Hypothalamus (tissue), 51 donors: ENCODE results near the gene MZT2A.
A peak's percentile ranks its signal among the peaks of the same experiment; 100 is the strongest.
"Not testable (repeated sequence)": the region's sequence is repeated elsewhere in the genome, so short reads cannot be mapped to it uniquely, and the experiment has no call there.

Experiments used
- DNase-seq, 51 donors: peaks; one replicate each; lab custom pipeline; 2025; lab: John Stamatoyannopoulos, UW

The MZT2A gene, protein sequence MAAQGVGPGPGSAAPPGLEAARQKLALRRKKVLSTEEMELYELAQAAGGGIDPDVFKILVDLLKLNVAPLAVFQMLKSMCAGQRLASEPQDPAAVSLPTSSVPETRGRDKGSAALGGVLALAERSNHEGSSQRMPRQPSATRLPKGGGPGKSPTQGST

DNA sequence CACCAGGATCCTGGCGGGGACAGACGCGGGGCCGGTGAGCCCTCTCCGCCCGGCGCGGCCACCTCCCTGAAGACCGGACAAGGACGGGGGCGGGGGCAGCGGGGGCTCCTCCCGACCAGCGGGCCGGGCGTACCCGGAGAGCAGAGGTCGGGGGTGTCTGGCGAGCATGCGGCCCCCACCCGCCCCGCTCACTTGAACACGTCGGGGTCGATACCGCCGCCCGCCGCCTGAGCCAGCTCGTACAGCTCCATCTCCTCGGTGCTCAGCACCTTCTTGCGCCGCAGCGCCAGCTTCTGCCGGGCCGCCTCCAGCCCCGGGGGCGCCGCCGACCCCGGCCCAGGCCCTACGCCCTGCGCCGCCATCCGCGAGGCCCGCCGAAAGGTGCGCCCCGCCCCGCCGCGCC lies at the start of gene MZT2A:
TSS of gene MZT2A (minus strand) at position 383 of the 403 bp plus-strand sequence. CDS start at position 362, 21 bp downstream.
- peak in 3 of 51 donors; percentile 42 to 46 (median 46) for DNase-seq

DNA sequence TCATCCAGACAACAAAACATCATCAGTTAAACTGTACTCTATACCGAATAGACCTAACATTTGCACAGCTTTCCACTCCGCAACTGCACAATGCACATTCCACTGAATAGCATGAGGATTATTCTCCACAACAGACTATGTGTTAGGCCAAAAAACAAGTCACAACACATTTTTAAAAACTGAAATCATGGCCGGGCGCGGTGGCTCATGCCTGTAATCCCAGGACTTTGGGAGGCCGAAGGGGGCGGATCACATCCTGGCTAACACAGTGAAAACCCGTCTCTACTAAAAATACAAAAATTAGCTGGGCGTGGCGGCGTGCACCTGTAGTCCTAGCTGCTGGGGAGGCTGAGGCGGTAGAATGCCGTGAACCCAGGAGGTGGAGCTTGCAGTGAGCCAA lies 46.7 kb upstream of the MZT2A start:
- not testable (repeated sequence) for DNase-seq

DNA sequence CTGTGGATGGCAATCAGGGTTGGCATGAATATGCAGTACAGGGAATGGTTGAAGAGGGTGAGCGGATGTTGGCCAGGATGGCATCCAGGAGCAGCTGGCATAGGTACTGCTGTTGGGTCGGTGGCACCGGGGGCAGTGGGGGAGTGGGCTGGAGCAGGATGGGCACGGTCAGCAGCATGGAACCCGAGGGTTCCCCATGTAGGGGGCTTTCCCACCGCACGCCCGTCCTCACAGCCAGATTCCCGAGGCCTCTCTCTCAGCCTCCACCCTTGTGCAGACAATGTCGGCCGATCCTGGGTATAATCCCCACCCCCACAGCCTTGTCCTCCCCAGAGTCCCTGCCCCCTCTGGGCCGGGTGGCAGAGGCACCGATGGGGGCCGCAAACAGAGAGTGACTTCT lies 44.6 kb upstream of the MZT2A start:
- not testable (repeated sequence) for DNase-seq

DNA sequence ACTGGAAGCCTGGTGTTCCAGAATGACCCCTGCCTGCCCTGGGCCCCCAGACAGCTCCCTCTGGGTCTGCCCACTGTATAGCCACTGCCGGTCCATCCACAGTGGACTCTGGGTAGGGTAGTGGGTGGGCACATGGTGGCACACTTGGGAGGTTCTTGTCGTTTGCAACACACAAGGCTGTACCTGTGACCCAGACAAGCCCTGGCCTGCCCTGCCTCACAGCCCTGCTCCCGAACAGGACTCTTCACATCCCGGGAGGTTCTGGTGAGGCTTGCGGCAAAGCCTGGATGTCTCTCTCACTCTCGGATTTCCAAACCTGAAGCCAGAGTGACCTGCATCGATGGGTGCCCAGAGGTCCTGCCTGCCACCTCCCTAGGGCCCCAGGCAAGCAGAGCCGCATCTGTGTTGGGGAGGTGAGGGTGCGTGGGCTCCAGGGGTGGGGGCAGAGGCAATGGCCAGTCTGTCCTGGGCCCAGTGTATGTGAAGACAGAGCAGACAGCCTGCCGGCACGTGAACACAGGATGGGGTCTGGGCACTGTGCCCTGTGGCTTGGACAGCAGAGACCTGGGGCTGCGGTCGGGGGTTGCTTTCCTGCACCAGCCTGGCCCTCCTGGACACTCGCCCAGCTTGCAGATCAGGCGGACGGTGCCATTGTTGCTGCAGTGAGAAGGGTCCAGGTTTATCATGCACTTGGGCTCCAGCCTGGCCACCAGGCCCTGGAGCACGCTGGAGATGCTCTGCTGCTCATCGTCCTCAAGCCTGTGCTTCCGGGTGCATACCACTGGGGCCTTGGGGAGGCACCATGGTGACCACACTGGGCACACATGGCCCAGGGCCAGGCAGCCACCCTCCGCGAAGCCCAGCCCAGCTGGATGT lies 44.0 kb upstream of the MZT2A start:
- not testable (repeated sequence) for DNase-seq

DNA sequence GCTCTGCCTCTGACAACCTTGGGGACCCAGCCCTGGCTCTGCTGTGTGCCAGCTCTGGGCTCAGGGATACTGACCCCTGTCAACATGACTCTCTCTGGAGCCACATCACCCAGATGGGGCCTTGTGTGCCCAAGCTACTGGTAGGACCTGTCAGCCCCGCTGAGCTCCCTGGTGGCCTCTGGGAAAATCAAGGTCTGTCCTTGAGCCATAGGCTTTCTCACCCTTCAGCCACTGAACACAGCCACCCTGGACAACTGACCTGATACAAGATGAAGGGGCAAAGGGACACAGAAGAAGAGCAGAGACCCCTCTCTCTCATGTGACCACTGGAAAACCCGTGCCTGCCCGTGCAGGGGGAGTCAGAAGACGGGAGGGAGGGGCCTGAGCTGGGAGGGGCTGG lies 43.3 kb upstream of the MZT2A start:
- no peak for DNase-seq

DNA sequence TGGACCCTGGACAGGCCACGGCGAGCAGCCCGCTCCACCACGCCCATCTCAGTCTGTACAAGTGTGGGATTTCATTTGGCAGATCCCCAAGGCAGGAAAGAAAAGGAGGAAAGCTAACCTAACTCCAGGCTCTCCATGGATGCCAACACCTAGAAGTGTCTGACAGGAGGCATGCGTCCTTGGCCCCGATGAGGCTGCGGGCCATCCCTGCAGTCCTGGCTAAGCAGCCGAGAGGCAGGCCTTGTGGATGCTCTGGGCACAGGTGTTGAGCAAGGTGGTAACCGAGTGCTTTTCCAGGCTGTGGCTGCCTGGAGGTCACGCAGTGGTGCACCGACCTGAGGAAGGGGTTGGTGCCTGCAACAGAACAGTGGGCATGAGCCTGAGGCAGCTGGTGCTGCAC lies 42.8 kb upstream of the MZT2A start:
- not testable (repeated sequence) for DNase-seq

DNA sequence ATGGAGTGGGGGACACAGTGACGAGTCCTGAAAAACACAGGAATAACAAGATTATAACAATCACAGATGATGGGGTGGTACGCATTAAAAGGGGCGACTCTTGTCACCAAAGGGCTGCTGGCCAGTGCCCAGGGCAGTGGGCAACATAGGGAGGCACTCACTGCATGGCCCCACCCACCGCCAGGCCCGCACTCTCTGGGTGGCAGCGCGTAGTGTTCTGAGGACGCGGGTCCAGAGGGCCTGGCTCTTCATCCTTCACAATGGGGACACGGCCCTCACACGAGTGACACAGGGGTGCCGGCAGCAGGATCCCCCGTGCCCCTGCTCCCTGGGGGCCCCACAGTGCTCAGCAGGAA lies 42.1 kb upstream of the MZT2A start:
- not testable (repeated sequence) for DNase-seq

DNA sequence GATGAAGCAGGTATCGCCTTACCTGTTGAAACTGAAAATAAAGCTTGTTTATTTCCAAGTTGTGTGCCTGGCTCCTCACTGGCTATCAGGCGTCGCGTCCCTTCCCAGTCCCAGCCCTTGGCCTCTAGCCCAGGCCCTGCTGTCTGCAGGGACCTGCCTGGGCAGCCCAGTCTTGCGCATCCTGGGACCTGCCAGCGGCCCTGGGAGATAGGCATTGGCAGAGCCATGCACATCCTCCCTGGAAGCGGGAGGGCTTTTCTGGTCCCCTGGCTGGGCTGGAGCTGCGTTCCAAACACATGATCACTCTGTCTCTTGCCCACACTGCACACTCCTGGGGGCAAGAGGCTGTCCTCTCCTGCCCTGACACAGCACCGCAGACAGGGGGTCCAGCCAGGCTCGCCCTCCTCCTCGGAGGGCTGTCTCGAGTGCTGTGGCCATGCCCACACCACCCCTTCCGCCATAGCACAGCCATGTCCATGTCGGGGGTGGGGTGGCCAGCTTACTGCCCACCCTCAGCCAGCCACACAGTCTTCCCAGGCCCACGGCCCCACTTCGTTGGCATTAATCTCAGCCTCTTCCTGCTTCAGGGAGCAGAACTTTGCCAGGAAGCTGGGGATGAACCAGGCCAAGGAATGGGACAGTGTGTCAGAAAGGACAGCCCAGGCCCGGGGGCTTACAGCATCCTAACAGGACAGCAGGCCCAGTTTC lies 41.6 kb upstream of the MZT2A start:
- not testable (repeated sequence) for DNase-seq

DNA sequence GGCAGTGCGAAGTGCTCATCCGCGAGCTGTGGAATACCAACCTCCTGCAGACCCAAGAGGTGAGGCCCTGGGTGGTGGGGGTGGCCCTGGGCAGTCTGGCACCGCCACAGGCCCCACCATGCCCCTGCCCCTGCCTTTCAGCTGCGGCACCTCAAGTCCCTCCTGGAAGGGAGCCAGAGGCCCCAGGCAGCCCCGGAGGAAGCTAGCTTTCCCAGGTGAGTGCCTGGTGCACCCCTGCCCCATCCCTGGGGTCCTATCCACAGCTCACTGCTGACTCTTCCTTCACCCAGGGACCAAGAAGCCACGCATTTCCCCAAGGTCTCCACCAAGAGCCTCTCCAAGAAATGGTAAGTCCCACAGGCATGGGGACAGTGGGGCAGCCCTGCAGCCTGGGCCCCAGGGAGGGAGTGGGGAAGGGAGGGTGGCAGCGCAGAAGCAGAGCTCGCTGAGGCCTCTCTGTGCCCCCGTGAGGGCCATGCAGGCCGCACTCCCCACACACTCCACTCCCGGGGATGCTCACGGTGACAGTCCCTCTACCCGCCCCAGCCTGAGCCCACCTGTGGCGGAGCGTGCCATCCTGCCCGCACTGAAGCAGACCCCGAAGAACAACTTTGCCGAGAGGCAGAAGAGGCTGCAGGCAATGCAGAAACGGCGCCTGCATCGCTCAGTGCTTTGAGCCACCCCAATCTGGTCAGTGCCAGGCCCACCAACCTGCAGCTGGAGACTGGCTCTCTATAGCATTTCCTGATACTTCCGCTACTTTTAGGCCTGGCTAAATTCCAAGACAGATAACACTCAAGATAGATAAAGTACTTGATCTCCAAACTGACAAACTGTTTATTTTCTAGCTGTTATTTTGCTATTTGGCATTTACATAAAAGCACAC lies 40.8 kb upstream of the MZT2A start:
- DNase-seq = not testable (repeated sequence)

DNA sequence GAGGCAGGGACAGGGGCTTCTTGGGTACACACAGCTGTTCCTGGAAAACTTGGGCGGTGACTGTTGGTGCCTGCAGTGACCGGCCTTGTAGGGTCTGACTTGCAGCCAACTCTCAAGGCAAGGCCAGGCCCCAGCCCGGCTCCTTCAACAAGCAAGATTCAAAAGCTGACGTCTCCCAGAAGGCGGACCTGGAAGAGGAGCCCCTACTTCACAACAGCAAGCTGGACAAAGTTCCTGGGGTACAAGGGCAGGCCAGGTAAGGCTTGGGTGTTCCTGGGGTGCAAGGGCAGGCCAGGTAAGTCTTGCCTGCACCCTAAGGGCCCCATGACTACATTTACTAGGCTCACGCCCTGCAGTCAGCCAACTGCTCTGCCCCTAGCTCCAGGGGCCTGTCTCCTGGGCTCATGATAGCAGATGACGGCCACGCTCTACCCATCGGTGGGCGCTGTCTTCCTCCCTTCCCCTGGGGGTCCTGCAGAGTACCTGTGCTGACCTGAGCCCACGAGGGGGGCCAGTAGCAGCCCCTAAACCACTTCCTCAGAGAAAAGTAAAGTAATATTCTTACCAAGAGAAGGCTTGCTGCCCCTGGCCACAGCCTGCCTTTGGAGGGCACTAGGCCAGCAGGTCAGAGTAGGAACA lies 39.5 kb upstream of the MZT2A start:
- DNase-seq = not testable (repeated sequence)

DNA sequence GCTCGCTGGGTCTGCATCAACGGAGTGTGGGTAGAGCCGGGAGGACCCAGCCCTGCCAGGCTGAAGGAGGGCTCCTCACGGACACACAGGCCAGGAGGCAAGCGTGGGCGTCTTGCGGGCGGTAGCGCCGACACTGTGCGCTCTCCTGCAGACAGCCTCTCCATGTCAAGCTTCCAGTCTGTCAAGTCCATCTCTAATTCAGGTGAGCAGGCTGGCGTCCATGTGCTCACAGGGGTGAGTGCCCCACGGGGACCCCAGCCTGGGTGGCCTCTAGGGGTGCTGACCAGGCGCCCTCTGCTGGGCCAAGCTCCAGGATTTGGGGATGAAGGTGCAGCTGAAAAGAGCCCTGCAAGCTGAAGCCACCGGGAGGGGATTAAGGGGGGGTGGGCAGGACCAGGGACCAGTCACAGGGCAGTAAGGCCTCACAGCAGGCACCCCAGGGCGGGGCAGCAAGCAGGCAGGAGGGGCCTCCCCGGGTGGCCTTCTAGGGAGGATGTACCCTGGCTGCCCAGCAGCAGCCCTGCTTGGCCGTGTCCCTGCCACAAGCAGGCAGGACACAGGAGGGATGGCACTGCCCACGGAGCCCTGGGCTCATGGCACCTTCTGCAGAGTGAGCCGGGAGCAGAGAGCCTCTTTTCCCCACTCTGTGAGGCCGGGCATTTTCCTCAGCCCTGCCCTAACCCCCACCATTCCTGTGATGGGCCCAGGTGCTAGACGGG lies 38.6 kb upstream of the MZT2A start:
- DNase-seq = not testable (repeated sequence)

DNA sequence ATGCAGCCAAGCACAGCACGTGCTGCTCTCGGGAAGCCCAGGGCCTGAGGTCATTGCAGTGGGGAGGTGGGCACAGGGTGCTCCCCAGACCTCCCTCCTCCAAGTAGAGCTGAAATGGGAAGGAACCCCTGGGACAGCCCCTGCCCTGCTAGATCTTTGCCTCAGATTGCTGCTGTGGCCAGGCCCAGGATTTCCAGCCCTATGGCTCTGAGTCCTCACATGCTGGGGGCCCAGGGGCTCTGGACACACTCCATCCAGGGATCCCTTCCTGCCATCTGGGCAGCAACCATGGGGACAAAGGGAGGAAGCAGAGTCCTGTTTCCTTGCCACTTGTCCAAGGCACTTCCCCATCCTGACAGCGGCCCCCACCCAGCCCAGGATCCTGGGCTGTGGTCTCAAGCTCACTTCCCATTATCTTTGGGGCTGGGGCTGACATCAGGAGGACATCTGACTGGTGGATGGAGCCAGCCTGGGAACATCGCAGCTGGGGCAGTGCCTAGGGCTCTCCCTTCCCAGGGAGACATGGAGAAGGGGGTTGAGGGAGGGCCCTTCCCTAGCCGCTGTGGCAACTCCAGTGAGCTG lies 37.8 kb upstream of the MZT2A start:
- not testable (repeated sequence) for DNase-seq

DNA sequence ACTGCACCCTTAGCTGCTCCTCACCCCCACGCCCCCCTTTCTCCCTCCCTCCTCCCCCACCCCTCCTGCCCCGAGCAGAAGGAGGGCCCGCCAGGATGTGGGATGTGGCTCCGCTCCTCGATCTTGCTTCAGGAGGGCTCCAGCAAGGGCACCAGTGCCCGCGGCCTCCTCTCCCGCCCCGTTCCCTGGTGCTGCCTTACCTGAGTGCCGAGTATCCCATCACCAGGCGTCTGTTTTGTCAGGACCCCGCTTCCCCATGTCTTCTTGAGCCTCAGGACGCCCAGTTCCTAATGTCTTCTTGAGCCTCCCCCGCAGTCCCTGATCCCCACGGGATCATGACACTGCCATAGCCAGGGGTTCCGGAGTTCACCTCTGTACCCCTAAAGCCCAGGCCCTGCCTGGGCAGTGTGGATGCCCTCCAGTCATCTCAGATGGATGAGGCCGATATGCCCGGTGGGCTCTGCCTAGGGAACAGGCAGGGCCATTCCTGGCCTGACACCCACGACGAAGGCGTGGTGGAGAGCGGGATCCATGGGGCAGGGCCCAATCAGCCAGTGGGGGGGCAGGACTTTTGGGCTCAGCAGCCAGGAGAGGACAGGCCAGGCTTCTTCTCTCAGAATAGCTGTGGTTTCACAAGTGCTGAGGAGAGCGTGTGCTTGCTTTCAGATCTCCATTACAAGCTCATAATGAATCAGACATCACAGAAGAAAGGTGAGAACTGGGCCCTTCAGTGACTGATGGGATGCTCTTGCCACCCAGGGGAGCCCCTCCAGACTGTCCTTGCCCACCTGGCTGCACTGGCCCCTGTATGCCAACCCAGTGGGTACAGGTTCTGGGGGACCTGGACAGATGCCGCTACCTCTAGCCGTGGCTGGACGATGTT lies 37.0 kb upstream of the MZT2A start:
- DNase-seq = not testable (repeated sequence)

DNA sequence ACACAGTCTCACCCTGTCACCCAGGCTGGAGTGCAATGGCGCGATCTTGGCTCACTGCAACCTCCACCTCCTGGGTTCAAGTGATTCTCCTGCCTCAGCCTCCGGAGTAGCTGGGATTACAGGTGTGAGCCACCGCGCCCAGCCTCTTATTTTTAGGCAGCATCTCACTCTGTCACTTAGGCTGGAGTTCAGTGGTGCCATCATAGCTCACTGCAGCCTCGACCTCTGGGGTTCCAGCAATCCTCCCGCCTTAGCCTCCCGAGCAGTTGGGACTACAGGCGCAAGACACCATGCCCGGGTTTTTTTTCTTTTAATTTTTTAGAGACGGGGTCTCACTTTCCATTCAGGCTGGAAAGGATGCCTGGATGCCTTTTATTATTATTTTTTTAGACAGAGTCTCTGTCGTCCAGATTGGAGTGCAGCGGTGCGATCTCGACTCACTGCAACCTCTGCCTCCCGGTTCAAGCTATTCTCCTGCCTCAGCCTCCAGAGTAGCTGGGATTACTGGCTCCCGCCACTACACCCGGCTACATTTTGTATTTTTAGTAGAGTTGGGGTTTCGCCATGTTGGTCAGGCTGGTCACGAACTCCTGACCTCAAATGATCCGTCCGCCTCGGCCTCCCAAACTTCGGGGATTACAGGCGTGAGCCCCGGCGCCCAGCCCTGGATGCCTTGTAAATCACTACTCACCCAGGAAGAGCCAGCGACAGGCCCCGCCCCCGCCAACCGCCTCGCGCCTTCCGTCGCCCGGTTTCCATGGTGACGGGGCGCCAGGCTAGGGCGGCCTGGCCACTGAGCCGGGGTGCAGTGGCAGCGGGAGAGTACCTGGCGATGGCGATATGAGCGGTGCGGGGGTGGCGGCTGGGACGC lies 35.2 kb upstream of the MZT2A start, which contains the start of gene CCDC74A:
TSS of gene CCDC74A (plus strand) at position 758 of the 871 bp plus-strand sequence. CDS start at position 841, 83 bp downstream.
- peak in 34 of 51 donors; percentile 8 to 63 (median 38) for DNase-seq

DNA sequence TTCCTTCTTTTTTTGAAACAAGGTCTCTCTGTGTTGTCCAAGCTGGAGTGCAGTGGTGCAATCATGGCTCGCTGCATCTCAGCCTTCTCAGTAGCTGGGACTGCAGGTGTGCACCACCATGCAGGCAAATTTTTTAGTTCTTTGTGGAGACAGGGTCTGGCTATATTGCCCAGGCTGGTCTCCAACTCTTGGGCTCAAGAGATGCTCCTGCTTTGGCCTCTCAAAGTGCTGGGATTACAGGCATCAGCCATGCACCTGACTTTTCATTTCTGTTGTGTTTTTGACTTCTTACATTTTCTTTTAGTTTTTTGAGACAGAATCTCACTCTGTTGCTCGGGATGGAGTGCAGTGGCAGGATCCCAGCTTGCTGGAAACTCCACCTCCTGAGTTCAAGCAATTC lies 33.1 kb upstream of the MZT2A start:
- DNase-seq = not testable (repeated sequence)

DNA sequence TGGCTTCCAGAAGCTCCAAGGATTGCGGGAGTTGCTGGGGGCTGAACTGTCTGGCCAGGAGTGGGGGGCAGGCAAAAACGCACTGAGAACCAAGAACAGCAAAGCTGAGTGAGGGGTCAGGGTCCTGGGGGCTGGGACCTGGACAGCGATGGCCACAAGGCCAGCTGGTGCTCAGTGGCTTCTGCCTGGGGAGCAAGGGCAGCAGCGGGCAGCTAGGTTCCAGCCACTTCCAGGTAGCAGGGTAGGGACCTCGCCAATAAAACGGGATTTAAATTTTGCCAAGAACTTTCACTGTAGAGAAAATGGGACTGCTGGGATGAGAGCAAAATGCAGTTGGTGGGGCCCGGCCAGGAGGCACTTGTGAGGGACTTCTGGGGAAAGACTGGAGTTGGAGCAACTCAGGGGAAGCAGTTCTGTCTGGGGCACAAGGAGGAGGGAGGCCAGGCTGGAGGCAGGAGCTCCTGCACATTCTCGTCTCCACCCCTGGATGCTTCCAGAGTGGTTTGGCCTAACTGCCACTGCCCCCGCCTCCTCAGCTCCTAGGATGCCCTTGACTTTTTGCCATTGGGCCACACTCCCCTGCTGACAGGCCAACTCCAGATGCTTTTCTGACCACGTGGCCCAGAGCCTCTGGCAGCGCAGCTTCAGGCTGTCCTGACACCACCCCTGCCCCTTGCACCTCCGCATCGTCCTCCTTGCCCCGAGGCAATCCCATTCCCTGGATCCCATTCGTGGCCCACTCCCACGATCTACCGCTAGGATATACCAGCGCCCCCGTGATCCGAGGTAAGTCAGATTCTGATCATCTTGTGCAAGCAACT lies 30.0 kb upstream of the MZT2A start:
- DNase-seq = no peak
